GM19240 (cell line): ENCODE measurements around the gene ZNRF3.
"Not testable (repeated sequence)": the region's sequence is repeated elsewhere in the genome, so short reads cannot be mapped to it uniquely, and the experiment has no call there.

Source experiments
- DNase-seq: peaks from one replicate; pipeline ENCODE4 v3.0.0; 2011; ENCODE audit warnings: low spot score; ENCODE audit not compliant: insufficient read length

The ZNRF3 gene

GRCh38 chr22:29003975-29004646, 120.7 kb downstream of the ZNRF3 start:
- DNase-seq = no peak

DNA sequence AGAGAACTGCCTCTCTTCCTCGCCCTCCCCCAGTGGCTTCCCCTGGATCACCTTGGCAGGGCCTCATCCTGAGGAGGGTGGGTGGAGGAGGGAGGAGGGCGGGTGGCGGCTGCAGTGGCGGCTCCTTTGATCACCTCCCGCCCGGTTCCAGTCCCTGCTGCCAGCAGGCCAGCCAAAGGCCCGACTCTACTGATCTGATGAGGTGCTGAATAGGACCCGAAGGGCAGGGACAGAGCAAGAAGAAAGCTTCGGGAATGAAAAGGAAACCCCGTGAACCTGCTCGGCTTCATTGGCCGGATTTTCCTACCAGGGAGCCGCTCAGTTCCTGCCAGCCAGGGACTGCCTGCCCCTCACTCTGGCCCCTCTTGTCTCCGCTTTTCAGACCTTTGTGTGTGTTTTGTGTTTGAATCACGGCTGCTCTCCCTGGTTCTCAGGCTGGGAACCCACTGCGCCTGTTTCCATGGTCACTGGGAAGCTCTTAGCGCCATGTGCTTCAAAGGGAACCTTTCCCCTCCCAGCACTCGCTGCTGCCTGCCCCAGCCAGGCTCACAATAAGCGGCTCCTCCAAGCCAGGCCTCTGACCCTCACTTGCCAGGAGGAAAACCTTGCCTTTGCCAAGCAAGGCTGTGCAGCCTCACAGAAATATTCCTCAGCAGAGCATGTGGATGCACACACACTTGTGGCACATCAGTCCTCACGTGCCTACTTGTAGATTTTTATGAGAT, 121.4 kb downstream of the ZNRF3 start:
- DNase-seq = no peak

GRCh38 chr22:29005754-29006153, 122.4 kb downstream of the ZNRF3 start:
- DNase-seq = not testable (repeated sequence)

- DNase-seq = no peak
These were observed 123.0 kb downstream of the ZNRF3 start for GRCh38 chr22:29006346-29006745.

- DNase-seq = no peak
These were observed 125.8 kb downstream of the ZNRF3 start for GRCh38 chr22:29009148-29009547.

- DNase-seq = no peak
These were observed 128.1 kb downstream of the ZNRF3 start for GRCh38 chr22:29011240-29012100.

DNA sequence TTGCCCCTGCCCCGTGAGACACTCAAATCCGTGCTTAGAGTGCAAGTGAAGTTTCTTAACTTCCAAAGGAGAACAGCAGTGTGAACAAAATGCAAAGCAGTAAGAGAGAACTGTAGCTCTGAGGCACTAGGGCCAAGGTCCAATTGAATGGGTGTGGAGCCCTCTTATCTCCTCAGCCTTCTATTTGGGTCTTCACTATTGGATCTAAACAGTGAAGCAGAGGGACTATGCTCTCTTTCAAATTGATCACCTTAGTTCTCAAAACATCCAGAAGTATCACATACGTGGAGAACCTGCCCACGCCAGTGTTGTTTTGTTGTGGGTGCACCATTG, 128.7 kb downstream of the ZNRF3 start:
- no peak for DNase-seq

DNA sequence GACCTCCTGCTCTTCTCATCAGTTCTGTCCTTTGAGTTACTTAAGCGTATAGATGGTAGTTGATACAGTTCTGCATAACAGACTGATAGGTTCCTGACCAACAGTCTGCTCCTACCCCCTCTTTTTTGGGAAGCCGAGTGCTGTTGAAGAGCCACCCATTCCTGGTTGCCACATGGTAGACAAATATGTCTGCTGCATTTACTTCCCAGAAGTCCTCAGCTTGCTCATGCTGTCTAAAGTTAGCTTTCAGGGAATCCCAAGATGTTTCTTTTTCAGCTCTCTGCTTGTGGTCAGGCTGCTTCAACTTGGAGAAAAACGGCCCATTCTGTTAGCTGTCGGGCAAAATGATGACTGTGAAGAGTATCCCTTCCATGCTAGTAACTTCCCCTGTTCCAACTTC, 129.6 kb downstream of the ZNRF3 start:
- DNase-seq = no peak

- no peak for DNase-seq
These were observed 130.9 kb downstream of the ZNRF3 start for GRCh38 chr22:29014293-29014692.

DNA sequence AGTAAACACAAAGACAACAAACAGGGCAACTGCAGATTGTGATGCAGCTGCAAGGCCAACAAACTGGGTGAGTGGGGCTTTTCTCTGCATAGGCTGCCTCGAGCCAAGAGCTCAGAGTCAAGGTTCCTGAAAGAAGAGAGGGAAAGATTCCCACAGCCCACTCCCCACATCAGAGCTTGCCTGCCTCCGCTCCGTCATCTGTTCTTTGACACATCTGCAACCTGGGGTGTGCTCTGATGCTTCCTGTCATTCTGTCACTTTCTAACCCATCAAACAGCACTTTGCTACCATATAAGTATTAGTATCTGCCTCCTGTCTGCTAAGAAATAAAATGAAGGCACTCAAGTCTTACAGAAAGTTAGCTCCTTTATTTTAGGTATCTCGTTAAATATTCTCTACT, 131.4 kb downstream of the ZNRF3 start:
- no peak for DNase-seq

GRCh38 chr22:29016067-29016938, 132.9 kb downstream of the ZNRF3 start:
- no peak for DNase-seq

- no peak for DNase-seq
These were observed 135.2 kb downstream of the ZNRF3 start for GRCh38 chr22:29018293-29019189.

DNA sequence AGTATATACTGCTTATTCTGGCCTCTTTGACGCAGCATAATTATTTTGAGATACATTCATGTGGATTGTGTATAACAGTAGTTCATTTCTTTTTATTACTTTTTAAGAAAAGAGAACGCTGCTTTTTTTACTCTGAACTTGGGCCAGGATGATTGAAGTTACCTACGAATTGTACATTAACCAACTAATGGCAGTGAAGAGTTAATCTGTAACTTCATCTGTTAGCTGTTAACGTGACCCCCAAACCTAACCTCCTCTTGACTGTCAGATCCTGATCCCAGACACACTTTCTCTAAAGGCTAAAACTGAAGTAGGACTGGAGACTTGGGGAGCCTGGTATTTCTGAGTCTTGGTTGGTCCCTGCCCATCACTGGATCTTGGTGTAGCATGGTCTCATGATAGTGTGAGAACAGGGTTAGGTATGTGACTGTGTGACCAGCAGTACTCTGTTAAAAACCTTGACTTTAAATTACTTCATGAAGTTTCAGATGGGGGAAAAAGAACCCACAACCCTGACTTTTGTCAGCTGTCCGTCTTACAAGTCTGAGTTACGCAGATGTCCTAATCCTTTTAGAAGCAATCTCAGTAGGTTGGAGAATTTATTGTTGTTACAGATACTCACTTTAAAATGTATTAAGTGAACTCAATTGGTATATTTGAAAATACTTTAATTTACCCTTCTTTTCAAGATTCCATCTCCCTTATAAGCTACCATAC, 138.9 kb downstream of the ZNRF3 start:
- no peak for DNase-seq

DNA sequence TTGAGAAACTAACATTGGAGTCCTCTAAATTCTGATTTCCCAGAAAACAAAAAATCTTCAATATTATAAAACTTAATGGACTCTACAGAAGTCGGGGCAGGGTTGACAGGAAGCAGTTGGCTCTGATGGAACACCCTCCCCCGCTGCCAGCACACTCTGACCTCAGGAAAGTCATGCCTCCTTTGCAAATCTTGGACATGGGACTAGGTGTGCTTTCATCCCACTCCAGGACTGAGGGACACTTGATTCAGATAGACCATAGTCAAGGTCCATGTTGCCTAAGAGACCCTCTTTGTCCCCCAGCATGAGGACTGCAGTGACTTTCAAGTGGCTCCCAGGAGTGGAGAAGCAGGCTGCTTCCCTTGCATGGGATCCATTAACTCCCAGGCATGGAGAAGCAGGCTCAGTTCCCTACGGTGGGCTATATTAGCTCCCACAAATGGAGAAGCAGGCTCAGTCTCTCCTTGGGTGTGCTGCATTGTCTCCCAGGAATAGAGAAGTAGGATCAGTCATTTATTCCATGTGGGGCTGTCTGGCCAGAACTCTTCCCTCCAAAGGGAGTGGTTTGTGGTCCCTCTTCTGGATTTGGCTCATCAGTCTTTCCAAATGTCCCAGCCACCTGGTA, 139.9 kb downstream of the ZNRF3 start:
- no peak for DNase-seq

DNA sequence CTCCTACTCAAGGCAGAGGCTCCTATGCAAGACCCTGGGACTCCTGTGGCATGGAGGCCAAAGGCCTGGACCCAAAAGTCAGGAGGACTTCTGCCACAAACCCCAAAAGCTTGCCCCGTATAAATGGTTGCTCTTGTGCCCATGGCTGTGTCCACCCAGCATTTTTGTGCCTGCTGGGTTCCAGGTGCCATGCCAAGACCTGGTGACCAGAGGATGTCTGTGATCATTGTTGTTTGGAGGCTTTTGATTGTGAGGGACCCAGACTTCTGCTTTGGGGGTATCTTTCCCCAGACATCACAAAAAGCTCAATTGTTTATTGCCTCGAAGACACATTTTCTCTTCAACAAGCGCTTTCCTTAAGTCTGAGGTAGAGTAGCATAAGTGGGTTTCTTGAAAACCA, 143.2 kb downstream of the ZNRF3 start:
- DNase-seq = no peak

GRCh38 chr22:29028468-29028867, 145.1 kb downstream of the ZNRF3 start:
- no peak for DNase-seq

DNA sequence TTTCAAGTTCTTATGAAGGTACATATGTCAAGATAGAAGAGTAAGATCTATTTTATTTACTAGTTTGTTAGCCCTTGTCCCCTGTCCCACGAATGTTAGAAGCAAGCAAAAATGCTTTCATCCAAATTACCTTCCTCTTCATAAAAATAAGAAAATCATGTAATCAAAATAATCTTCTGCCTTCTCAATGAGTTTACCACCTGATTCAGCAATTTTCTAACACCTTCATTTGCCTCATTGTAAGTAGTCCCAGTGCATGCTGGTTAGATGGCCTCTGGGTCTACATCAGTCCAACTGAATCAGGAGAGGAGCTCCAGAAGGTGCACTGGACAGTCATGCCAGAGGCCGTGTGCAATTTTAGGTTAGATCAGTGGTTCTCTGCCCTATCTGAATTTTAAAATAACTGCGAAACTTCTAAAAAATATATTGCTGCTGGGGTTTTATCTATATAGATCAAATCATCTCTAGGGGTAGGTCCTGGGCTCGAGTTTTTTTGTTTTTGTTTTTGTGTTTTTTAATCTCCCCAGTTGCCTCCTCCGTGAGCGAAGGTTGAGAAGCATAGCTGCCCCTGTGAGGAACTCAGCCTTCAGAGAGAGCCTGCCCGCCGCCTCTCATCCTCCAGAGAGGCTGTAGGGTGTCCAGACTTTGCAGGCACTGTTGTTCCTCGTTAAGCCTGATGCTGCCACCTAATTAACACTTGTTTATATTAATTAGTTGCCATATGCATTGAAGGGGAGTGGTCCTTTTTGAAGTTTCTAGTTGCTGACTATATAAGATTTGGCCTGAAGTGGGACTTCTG, 146.0 kb downstream of the ZNRF3 start:
- no peak for DNase-seq

GRCh38 chr22:29030016-29030617, 146.7 kb downstream of the ZNRF3 start:
- DNase-seq = no peak
